Prostate gland (tissue), 2 donors: Measurements from ENCODE around the gene SPHK2. TPM values are rescaled to one million over a fixed set of nuclear protein-coding genes. Genes with fewer than 3 reads are reported as not detected.
A peak's percentile ranks its signal among the peaks of the same experiment; 100 is the strongest.

Source experiments
- DNase-seq: peaks from one replicate; pipeline ENCODE4 v3.0.0-alpha.2; 2019; ENCODE audit warnings: low spot score
- H3K27ac ChIP-seq, 2 donors: fragments of 200-600 bp; sonication (generic); 2 replicates each; pipeline ENCODE4 v1.5.1; 2017 to 2019
- H3K27me3 ChIP-seq: fragments of 200-600 bp; sonication (generic); replicated peaks from 2 replicates; pipeline ENCODE4 v1.5.1; 2019; ENCODE audit not compliant: insufficient read depth
- H3K36me3 ChIP-seq, 2 donors: fragments of 200-600 bp; sonication (generic); 1 replicate in 1 of 2; 2 replicates in 1 of 2; pipeline versions ENCODE4 v1.5.1 to v1.8.1; 2017 to 2019
- H3K4me1 ChIP-seq: fragments of 200-600 bp; sonication (generic); replicated peaks from 2 replicates; pipeline ENCODE4 v1.5.1; 2019
- H3K4me3 ChIP-seq, 2 donors: fragments of 200-600 bp; sonication (generic); 2 replicates each; pipeline ENCODE4 v1.5.1; 2017 to 2019
- H3K9me3 ChIP-seq: fragments of 200-600 bp; sonication (generic); 2 replicates; pipeline ENCODE4 v1.5.1; 2017
- CTCF ChIP-seq, 4 experiments: fragments of 200-600 bp in 2 of 4; fragments of 450-650 bp in 2 of 4; sonication (generic) in 2 of 4; IDR thresholded peaks; 1 replicate in 3 of 4; 2 replicates in 1 of 4; pipeline ENCODE4 v1.5.1; 2016 to 2019; ENCODE audit warnings: antibody characterized with exemption in 4 of 4, mild to moderate bottlenecking in 2 of 4, moderate library complexity in 2 of 4
- POLR2A ChIP-seq: fragments of 450-650 bp; IDR thresholded peaks from one replicate; pipeline ENCODE4 v1.6.1; 2016; ENCODE audit warnings: antibody characterized with exemption, mild to moderate bottlenecking
- POLR2AphosphoS5 ChIP-seq: sonication (generic); formaldehyde crosslinking; IDR thresholded peaks from one replicate; pipeline ENCODE4 v1.6.1; 2017; ENCODE audit warnings: antibody characterized with exemption
- WGBS: methylation state at CpG from one replicate; pipeline ENCODE4 v1.1.5; 2018; 5-methylcytosine and 5-hydroxymethylcytosine counted together
- intact Hi-C: fragments of 100-400 bp; cut with DNase I; formaldehyde crosslinking; loops from one replicate; pipeline ENCODE4 v1.14.2; 2022
- total RNA-seq, 2 donors: library from RNA; depleted of rRNA; stranded (reverse); fragments of >200 nt; gene quantifications; one replicate each; pipeline ENCODE4 v1.1.0, GENCODE V29; 2016

The SPHK2 gene
- total RNA-seq, 2 donors from 2014 or later: 24.8 to 25.4 TPM

GRCh38 chr19:48646722-48647216 lies 27.5 kb downstream of the SPHK2 start:
- Histone ChIP-seq H3K27me3 (no peaks in the 10 kb centered on the region), H3K4me3 (peak overlapping the region; percentile 41 to 44), H3K4me1 (peaks cover 7% of the 10 kb centered on the region), H3K9me3 (no peaks in the 10 kb centered on the region), H3K27ac (peak overlapping the region; percentile 90 to 93), H3K36me3 (no peaks in the 10 kb centered on the region)
- DNase-seq: no peak
- TF ChIP-seq CTCF (IDR thresholded peaks at IDR 0.05) (no peak), POLR2A (no peak), POLR2AphosphoS5 (no peak)
- 9% methylated on average over 10 of the region's 10 CpGs for WGBS
- intact Hi-C loops: loop anchor here (5.0 to 10.0 kb wide), 2 partner anchors 196 to 318 kb away; partner anchors contain the start of gene FTL

GRCh38 chr19:48648134-48648533 lies 28.8 kb downstream of the SPHK2 start:
- Histone ChIP-seq H3K36me3 (no peaks in the 10 kb centered on the region), H3K4me3 (no peak overlapping the region), H3K4me1 (peaks cover 7% of the 10 kb centered on the region), H3K27me3 (no peaks in the 10 kb centered on the region), H3K27ac (no peak overlapping the region), H3K9me3 (no peaks in the 10 kb centered on the region)
- 69% methylated on average over 2 of the region's 2 CpGs for WGBS
- DNase-seq: no peak
- intact Hi-C loops: loop anchor here (5.0 to 10.0 kb wide), 2 partner anchors 194 to 317 kb away; partner anchors contain the start of gene FTL
- no peak for TF ChIP-seq POLR2A
- no peak for TF ChIP-seq POLR2AphosphoS5
- TF ChIP-seq CTCF (IDR thresholded peaks at IDR 0.05): no peak

GRCh38 chr19:48650974-48651682 lies 31.8 kb downstream of the SPHK2 start:
- Histone ChIP-seq H3K27me3 (no peaks in the 10 kb centered on the region), H3K4me1 (no peaks in the 10 kb centered on the region), H3K9me3 (no peaks in the 10 kb centered on the region), H3K27ac (no peak overlapping the region), H3K4me3 (no peak overlapping the region), H3K36me3 (no peaks in the 10 kb centered on the region)
- TF ChIP-seq POLR2A (no peak), POLR2AphosphoS5 (no peak)
- intact Hi-C loops: no loop called here
- 91% methylated on average over 12 of the region's 12 CpGs for WGBS
- no peak for DNase-seq

- Histone ChIP-seq H3K27me3 (no peaks in the 10 kb centered on the region), H3K36me3 (no peaks in the 10 kb centered on the region), H3K9me3 (no peaks in the 10 kb centered on the region), H3K4me1 (no peaks in the 10 kb centered on the region), H3K4me3 (no peak overlapping the region), H3K27ac (no peak overlapping the region)
- no peak for DNase-seq
- 79% methylated on average over 5 of the region's 5 CpGs for WGBS
- intact Hi-C loops: no loop called here
- TF ChIP-seq POLR2AphosphoS5: no peak
- TF ChIP-seq CTCF (IDR thresholded peaks at IDR 0.05): no peak
- no peak for TF ChIP-seq POLR2A
Measured at GRCh38 chr19:48651683-48652048, 32.4 kb downstream of the SPHK2 start.

GRCh38 chr19:48654299-48655059 lies 35.2 kb downstream of the SPHK2 start:
- DNase-seq: no peak
- H3K4me1 ChIP-seq: no peaks in the 10 kb centered on the region
- 36% methylated on average over 11 of the region's 11 CpGs for WGBS
- H3K4me3 ChIP-seq: no peak overlapping the region
- H3K9me3 ChIP-seq: no peaks in the 10 kb centered on the region
- TF ChIP-seq POLR2A (no peak), POLR2AphosphoS5 (no peak), CTCF (IDR thresholded peaks at IDR 0.05) (no peak)
- intact Hi-C loops: no loop called here
- H3K27ac ChIP-seq: no peak overlapping the region
- no peaks in the 10 kb centered on the region for H3K36me3 ChIP-seq
- no peaks in the 10 kb centered on the region for H3K27me3 ChIP-seq
